HepG2 (cell line): ENCODE measurements around the gene CAMTA1. TPM values are rescaled to one million over a fixed set of nuclear protein-coding genes. Genes with fewer than 3 reads are reported as not detected.

Experiments
- ARID3A ChIP-seq: IDR thresholded peaks from 2 replicates; pipeline ENCODE4 v1.6.1; 2012; ENCODE audit warnings: low read depth, low read length, improper control_type of control experiment
- DNMT3B ChIP-seq: conservative IDR thresholded peaks from 2 replicates; pipeline ENCODE4 v1.6.1; 2016; ENCODE audit warnings: missing biosample characterization, control low read depth
- DRAP1 ChIP-seq: IDR thresholded peaks from 2 replicates; pipeline ENCODE4 v1.6.1; 2016; ENCODE audit warnings: missing genetic modification reagents, missing compliant biosample characterization
- ISX ChIP-seq: sonication (generic); formaldehyde crosslinking; conservative IDR thresholded peaks from 2 replicates; pipeline ENCODE4 v1.5.0; 2020; ENCODE audit warnings: missing genetic modification reagents
- KDM3A ChIP-seq: IDR thresholded peaks from 2 replicates; pipeline ENCODE4 v1.6.1; 2018; ENCODE audit warnings: low read depth, missing compliant biosample characterization
- PATZ1 ChIP-seq: sonication (generic); formaldehyde crosslinking; IDR thresholded peaks from 2 replicates; pipeline ENCODE4 v1.4.0; 2020; ENCODE audit warnings: missing genetic modification reagents
- PRMT3 ChIP-seq: sonication (generic); formaldehyde crosslinking; IDR thresholded peaks from 2 replicates; pipeline ENCODE4 v1.8.1; 2022; ENCODE audit warnings: low read depth, mild to moderate bottlenecking, moderate library complexity, missing genetic modification reagents, borderline replicate concordance
- RNF2 ChIP-seq: fragments of 450-650 bp; conservative IDR thresholded peaks from 2 replicates; pipeline ENCODE4 v1.6.1; 2016; ENCODE audit warnings: low read depth
- SP2 ChIP-seq: sonication (generic); formaldehyde crosslinking; IDR thresholded peaks from 2 replicates; pipeline ENCODE4 v1.5.1; 2020; ENCODE audit warnings: mild to moderate bottlenecking, missing genetic modification reagents
- TAF15 ChIP-seq: fragments of 200-400 bp; formaldehyde crosslinking; IDR thresholded peaks from one replicate; pipeline ENCODE4 v1.6.1; 2018; ENCODE audit warnings: mild to moderate bottlenecking, low read depth, low read length; ENCODE audit not compliant: poor library complexity, severe bottlenecking
- TFAP4 ChIP-seq: sonication (generic); IDR thresholded peaks from 2 replicates; pipeline ENCODE4 v1.6.1; 2016; ENCODE audit warnings: low read depth, borderline replicate concordance
- TRAFD1 ChIP-seq: sonication (generic); formaldehyde crosslinking; IDR thresholded peaks from 2 replicates; pipeline ENCODE4 v1.5.1; 2020; ENCODE audit warnings: missing genetic modification reagents, mild to moderate bottlenecking, borderline replicate concordance
- TRIM24 ChIP-seq: sonication (generic); formaldehyde crosslinking; IDR thresholded peaks from 2 replicates; pipeline ENCODE4 v1.8.0; 2022; ENCODE audit warnings: mild to moderate bottlenecking, missing genetic modification reagents
- ZBTB10 ChIP-seq: sonication (generic); formaldehyde crosslinking; IDR thresholded peaks from 2 replicates; pipeline ENCODE4 v1.4.0; 2020; ENCODE audit warnings: missing genetic modification reagents, borderline replicate concordance
- ZFY ChIP-seq: sonication (generic); formaldehyde crosslinking; IDR thresholded peaks from 2 replicates; pipeline ENCODE4 v1.4.0; 2020; ENCODE audit warnings: missing genetic modification reagents
- ZNF180 ChIP-seq: sonication (generic); formaldehyde crosslinking; IDR thresholded peaks from 2 replicates; pipeline ENCODE4 v1.4.0; 2020; ENCODE audit warnings: low read depth, missing genetic modification reagents, borderline replicate concordance
- ZNF382 ChIP-seq: sonication (generic); formaldehyde crosslinking; IDR thresholded peaks from 2 replicates; pipeline ENCODE4 v1.5.0; 2020; ENCODE audit warnings: missing genetic modification reagents, mild to moderate bottlenecking, borderline replicate concordance
- ZNF557 ChIP-seq: sonication (generic); formaldehyde crosslinking; IDR thresholded peaks from 2 replicates; pipeline ENCODE4 v1.4.0; 2020; ENCODE audit warnings: missing genetic modification reagents
- ZNF672 ChIP-seq: sonication (generic); formaldehyde crosslinking; IDR thresholded peaks from 2 replicates; pipeline ENCODE4 v1.8.1; 2022; ENCODE audit warnings: missing genetic modification reagents
- ZNF772 ChIP-seq: sonication (generic); formaldehyde crosslinking; IDR thresholded peaks from 2 replicates; pipeline ENCODE4 v1.5.0; 2020; ENCODE audit warnings: mild to moderate bottlenecking, missing genetic modification reagents
- polyA plus RNA-seq, 8 experiments: library from polyadenylated mRNA; depleted of rRNA in 3 of 8; stranded (reverse) in 7 of 8; unstranded in 1 of 8; fragments of >200 nt; fragmentation: Illumina TruSeq in 4 of 8; extraction: Trizol in 4 of 8; gene quantifications; 2 replicates each; pipeline versions ENCODE4 v1.2.1 to v1.2.3, GENCODE V29; 2011 to 2016; ENCODE audit warnings: low read depth in 4 of 8, missing spikeins in 1 of 8, mixed read lengths in 1 of 8; ENCODE audit not compliant: insufficient read depth in 1 of 8
- total RNA-seq, 5 experiments: library from RNA; depleted of rRNA; stranded (reverse); fragments of >200 nt; fragmentation: Illumina TruSeq; extraction: Trizol; gene quantifications; 2 replicates each; pipeline ENCODE4 v1.2.3, GENCODE V29; 2016; ENCODE audit warnings: low read depth in 1 of 5

The CAMTA1 gene
- total and polyA plus RNA-seq, 2 of the 13 experiments (the other 11 are each of a cell fraction or from before 2014, with no cell fraction given) = 25.0 to 36.4 TPM

GRCh38 chr1:7678491-7679158 is 893.4 kb downstream of the CAMTA1 start (continued):
- no peak for TF ChIP-seq TRAFD1 (CRISPR knock-in tag)
- no peak for TF ChIP-seq SP2 (CRISPR knock-in tag)
- peak; percentile 65; the same call in 1 of the 2 replicates for TF ChIP-seq TFAP4
- TF ChIP-seq ZBTB10 (CRISPR knock-in tag) = peak; percentile 90
- TF ChIP-seq TAF15 = no peak
- TF ChIP-seq RNF2 = no peak
- 0 out of 2 replicates have a peak, but pooled peaks have one; percentile 56 for TF ChIP-seq ZNF772 (CRISPR knock-in tag)
- TF ChIP-seq ZNF557 (CRISPR knock-in tag) = no peak
- TF ChIP-seq TRIM24 (CRISPR knock-in tag) = no peak
- TF ChIP-seq PATZ1 (CRISPR knock-in tag) = peak; percentile 91
- TF ChIP-seq ISX (CRISPR knock-in tag) = no peak
- no peak for TF ChIP-seq KDM3A (CRISPR knock-in tag)
- TF ChIP-seq ZFY (CRISPR knock-in tag) = no peak; the same call in 1 of the 2 replicates
- no peak for TF ChIP-seq ZNF382 (CRISPR knock-in tag)
- no peak for TF ChIP-seq DNMT3B (CRISPR knock-in tag)
- no peak for TF ChIP-seq ARID3A
- TF ChIP-seq PRMT3 (CRISPR knock-in tag) = no peak
- TF ChIP-seq ZNF180 (CRISPR knock-in tag) = no peak
- no peak for TF ChIP-seq ZNF672 (CRISPR knock-in tag)
- TF ChIP-seq DRAP1 (CRISPR knock-in tag) = peak; percentile 52; the same call in 1 of the 2 replicates
